Effector CD8-positive, alpha-beta T cell (primary cell): ENCODE data around the gene HOXA9.

Experiments used
- DNase-seq: peaks from one replicate; lab custom pipeline; 2025; lab: John Stamatoyannopoulos, UW

HOXA9 gene

DNA sequence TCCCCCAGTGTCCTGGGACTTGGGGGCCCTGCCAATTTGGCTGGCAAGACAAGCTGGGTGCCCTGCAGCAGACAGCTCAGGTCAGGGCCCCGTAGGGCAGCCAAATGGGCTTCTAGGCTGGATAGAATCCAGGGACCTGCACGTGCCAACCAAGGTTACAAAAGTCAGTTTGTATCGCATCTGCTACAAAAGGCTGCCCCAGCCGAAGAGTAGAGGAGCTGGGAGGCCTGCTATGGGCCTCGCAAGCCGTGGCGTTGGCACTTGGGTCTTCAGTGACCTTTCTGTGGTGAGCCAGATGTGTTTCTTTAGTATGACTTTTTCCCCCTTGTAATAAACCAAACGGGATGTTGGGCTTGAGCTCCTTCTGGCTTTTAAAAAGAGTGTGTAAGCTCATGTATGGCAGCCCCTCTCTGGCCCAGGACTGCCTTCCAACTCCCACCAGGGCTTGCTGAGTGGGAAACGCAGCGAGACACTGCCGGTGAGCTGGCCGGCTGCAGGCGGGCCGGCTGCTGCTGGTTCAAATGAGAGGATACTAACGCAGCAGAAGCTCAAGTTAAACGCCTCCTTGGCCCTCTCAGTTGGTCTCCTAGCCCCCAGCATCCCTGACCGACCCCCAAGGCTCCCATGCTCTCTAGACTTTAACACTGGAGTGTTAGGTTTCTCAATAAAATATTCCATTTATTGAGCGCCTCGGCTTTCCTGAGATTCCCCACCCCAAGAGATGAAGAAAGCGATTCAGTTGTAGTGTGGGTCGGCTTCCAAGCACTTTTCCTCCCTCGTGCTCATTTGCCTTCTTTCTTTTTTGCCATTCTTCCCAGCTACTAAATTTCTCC lies 11.8 kb upstream of the HOXA9 start:
- DNase-seq = no peak

GRCh38 chr7:27176524-27176845 lies 11.1 kb upstream of the HOXA9 start:
- no peak for DNase-seq

- no peak for DNase-seq
Measured at GRCh38 chr7:27175626-27176523, 10.5 kb upstream of the HOXA9 start.

DNA sequence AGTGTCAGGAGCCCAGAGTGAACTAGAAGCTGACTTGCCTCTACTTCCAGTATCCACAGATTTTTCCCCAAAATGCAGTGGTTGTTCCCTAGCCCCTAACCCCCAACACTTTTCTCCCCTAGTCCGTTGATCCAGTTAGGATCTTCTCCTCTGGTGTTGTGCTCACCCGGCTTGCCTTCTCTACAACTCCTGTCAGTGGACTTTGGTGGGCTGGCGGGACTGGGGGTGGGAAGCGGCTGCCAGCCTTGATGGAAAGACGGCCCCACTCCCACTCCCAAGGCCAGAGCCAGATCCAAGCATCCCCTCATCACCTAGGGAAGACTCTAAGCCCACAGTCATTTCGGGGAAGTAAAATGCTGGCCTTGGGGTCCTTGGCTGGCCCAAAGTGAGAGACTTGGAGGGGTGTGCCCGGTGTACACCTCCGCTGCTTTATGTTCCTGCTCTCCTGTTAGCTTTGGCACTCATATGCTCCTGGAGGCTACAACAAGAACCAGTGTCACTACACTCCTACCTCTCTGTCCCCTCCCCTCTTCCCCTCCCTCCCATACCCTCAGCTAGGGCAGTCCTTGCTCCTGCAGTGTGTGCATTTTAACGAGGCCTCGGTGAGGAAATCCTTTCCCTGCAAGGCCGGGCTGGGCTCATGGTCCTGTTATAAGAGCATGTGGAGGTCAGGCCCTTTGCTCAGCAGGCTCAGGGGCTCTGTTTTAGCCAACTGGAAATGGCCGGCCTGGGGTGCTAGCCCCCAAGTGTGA lies 9.7 kb upstream of the HOXA9 start:
- no peak for DNase-seq

- DNase-seq = no peak
Measured at GRCh38 chr7:27173956-27174873, 8.9 kb upstream of the HOXA9 start, which contains the start of gene HOXA10. TSS of gene HOXA10 (minus strand) at chr7:27174320. CDS start at chr7:27174306, 14 bp downstream.

DNA sequence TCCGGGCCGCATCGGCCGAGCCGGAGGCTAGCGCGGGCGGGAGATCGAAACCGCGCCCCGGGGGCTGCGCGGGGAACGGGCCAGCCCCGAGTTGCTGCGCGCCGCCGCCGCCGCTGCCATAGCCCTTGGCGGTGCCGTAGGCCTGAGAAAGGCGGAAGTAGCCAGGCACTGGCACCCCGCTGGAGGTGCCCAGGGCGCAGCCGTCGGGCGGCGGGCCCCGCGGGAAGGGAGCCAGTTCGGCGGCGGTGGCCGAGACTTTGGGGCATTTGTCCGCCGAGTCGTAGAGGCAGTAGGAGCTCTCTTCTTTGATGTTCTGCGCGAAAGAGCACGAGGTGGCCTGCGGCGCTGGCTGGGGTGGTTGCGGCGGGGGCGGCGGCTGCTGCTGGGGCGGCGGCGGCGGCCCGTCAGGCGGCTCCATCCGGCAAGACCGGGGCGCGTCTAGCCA lies 8.2 kb upstream of the HOXA9 start:
- no peak for DNase-seq

DNA sequence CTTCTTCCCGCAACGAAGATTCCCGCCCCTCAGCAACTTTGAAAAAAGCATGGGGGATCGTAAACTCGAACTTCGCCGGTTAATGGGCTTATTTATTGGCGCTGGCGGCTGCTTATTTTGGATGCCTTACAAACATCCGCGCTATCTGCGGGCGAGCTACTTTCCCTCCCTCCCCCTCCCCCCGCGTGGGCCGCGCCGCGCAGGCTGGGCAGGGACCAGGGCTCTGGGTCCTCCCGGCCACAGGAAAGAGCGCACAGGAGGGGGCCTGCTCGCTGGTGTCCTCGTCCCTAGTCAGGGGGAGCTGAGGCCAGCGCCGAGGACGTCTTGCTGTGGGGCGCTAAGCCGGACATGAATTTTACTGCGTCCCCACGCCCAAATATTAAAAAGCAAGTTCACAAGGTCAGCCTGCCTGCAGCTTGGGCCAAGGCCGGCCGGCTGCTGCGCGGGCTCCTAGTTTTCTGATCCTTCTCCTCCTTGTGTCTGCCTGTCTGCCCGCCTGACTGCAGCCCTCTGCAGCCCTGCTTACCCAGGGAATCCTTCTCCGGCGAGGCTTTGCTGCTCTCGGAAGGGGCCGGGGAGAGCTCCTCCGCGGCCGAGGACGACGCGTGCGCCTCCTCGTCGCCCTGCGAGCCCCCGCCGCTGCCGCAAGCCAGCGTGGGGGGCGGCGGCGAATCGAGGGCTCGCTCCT lies 7.6 kb upstream of the HOXA9 start:
- no peak for DNase-seq

- no peak for DNase-seq
Measured at GRCh38 chr7:27172315-27172774, 7.0 kb upstream of the HOXA9 start.

- DNase-seq = no peak
Measured at GRCh38 chr7:27171637-27172314, 6.4 kb upstream of the HOXA9 start.

DNA sequence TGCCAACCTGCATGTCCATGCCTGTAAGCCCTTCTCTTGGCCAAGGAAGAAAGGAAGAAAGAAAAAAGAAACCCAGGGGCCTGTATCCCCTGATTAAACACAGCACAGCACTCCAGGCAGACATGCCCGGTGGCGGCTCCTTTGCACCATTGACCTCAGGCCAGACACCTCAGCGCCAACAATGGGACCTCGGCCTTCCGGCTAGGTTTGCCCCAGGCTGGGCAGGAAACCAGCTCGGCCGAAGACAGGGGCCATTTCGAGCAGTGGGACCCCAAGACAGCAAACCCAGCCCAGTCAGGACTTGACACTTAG lies 5.9 kb upstream of the HOXA9 start:
- DNase-seq = no peak

GRCh38 chr7:27170426-27171324 lies 5.3 kb upstream of the HOXA9 start:
- DNase-seq = no peak

DNA sequence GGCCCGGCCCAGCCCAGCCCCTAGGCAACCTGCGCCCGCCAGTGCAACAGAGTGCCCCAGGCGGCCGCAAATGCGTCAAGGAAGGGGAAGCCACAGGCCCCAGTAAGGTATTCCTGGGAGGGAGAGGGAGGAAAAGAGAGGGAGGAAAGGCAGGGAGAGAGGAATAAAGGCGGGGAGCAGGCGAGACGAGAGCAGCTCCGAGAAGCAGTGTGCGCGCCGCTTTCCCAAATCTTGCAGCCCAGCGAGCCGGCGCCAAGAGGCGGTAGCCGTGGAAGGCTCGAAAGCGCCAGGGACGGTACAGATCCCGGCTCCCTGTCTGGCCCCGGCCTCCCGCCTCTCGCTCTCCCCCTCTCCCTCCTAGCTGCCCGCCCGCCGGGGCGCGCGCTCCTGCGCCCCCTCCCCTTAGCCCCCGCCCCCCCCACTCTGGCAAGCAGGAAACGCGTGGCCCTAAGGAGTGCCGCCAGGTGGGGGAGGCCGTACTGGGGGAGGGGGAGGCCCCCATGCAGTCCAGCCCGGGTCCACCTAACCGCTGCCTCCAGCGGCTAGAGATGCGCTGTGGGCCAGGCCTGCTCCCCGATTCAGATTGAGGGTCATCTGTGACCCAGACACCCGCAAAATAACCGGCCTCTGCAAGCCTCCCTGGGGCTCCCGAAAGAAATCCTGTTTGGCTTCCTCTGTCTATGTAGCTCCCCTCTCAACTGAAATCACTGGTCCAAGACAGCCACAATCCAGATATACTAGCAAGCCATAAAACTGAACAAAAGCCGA lies 4.5 kb upstream of the HOXA9 start:
- DNase-seq = no peak

GRCh38 chr7:27168265-27168947 lies 3.1 kb upstream of the HOXA9 start:
- no peak for DNase-seq

DNA sequence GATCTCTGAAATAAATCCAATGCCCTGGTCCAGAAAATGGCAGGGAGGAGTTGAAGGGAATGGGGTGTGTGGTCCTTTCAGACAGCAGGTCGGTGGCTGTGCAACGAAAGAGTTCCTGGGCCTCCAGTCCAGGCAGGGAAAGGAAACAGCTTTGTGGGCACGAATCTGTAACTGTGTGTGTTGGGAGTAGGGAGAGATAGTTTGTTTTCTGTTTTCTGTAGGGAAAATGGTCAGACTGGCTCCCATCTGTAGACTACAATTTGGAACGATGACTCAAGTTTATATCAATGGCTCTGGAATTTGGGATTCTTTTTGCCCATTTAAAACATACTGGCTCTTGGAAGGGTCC lies 2.6 kb upstream of the HOXA9 start:
- DNase-seq = no peak

DNA sequence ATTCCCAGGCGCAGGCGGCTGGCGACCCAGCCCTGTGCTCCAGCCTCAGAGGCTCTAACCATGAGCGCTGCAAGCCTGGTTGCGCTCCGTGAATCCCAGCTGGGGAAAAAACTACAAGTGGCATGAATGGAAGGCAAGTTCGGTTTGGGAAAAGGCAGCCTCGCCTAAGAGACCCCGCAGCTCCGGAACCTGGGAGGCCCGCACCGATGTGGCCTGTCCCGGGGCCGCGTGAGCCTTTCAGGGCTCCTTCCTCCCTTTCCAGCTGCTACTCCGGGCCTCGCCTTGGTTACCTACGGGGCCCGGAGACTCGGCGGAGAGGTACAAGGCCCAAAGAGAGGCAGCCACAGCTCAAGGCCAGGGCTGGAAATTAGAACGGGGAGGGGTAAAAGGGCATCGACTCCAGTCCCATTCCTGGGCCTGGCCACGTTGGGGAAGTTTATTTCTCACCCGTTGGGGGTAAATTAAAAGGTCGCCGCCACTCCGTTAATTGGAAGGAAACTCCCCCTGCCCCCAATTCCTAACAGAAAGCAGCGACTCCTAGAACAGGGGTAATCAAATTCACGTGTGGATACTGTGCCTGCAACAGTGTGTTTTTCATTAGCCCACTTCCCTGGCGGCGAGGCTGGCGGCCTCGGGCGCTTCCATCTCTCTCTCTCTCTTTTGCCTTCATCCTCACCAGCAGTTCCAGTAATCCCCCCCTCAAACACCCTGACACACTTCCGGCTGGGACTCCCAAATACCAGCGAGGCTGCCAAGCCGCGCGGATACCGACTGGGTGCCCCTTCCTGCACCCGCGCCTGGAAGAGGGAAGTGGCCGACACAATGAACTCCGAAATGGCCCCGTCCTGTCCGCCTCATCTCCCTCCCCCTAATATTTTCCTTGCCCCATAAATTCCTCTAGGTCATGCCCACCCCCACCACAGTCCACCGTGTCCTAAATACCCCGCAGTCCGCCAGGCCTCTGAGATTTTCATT lies 1.5 kb upstream of the HOXA9 start:
- DNase-seq = no peak

GRCh38 chr7:27165996-27166530 lies 726 bp upstream of the HOXA9 start:
- DNase-seq = no peak
